NB4 (cell line): Measurements from ENCODE around the gene TPP2.

Source experiments
- CTCF ChIP-seq: IDR thresholded peaks from one replicate; pipeline ENCODE4 v1.5.1; 2012; ENCODE audit warnings: low read depth, low read length
- POLR2A ChIP-seq: IDR thresholded peaks from 2 replicates; pipeline ENCODE4 v1.6.1; 2011; ENCODE audit warnings: mild to moderate bottlenecking; ENCODE audit not compliant: insufficient read length; ENCODE audit errors: extremely low read depth

- TF ChIP-seq POLR2A (no peak), CTCF (no peak)
These were observed 45.7 kb downstream of the TPP2 start for GRCh38 chr13:102642475-102642874.
